HEK293 (cell line): ENCODE results near the gene RBM14.
A peak's percentile ranks its signal among the peaks of the same experiment; 100 is the strongest.

Experiments used
- CTCF ChIA-PET: fragments of 350-600 bp; formaldehyde crosslinking; extraction: SDS; loops from one replicate; lab custom pipeline; 2021; ENCODE audit warnings: antibody characterized with exemption; lab: Yijun Ruan, JAX
- POLR2A ChIA-PET: fragments of 300-600 bp; formaldehyde crosslinking; extraction: SDS; loops from one replicate; lab custom pipeline; 2020; ENCODE audit warnings: antibody characterized with exemption, inconsistent platforms; lab: Yijun Ruan, JAX
- H3K27ac ChIP-seq: fragments of 200-500 bp; sonication (Bioruptor generic); 2 replicates; pipeline ENCODE4 v1.5.1; 2014; ENCODE audit warnings: low read depth, low read length, control low read depth, inconsistent platforms; ENCODE audit errors: extremely low read depth
- H3K36me3 ChIP-seq, 2 experiments: fragments of 200-500 bp in 1 of 2; sonication (Bioruptor generic) in 1 of 2; 1 replicate in 1 of 2; 2 replicates in 1 of 2; pipeline ENCODE4 v1.5.1; 2014 to 2017; ENCODE audit warnings: inconsistent platforms in 2 of 2, low read length in 2 of 2; ENCODE audit not compliant: control insufficient read depth in 2 of 2, insufficient read depth in 1 of 2
- H3K4me1 ChIP-seq: fragments of 200-500 bp; sonication (Bioruptor generic); 2 replicates; pipeline ENCODE4 v1.5.1; 2014; ENCODE audit warnings: mild to moderate bottlenecking, low read length, inconsistent platforms; ENCODE audit not compliant: control insufficient read depth, insufficient read depth
- H3K4me3 ChIP-seq: 2 replicates; pipeline ENCODE4 v1.5.1; 2011; ENCODE audit warnings: low read depth, mild to moderate bottlenecking, control low read depth, low read length, moderate library complexity
- H3K9me3 ChIP-seq: fragments of 200-500 bp; sonication (Bioruptor generic); 2 replicates; pipeline ENCODE4 v1.5.1; 2014; ENCODE audit warnings: low read depth, low read length, inconsistent platforms; ENCODE audit not compliant: control insufficient read depth, insufficient read depth
- GLIS1 ChIP-seq: fragments of 450-650 bp; formaldehyde crosslinking; IDR thresholded peaks from 2 replicates; pipeline ENCODE4 v1.5.1; 2016; ENCODE audit warnings: missing biosample characterization, missing genetic modification characterization
- KLF1 ChIP-seq: fragments of 450-650 bp; formaldehyde crosslinking; IDR thresholded peaks from 2 replicates; pipeline ENCODE4 v1.5.1; 2016; ENCODE audit warnings: missing biosample characterization, missing genetic modification characterization
- KLF17 ChIP-seq: fragments of 450-650 bp; formaldehyde crosslinking; IDR thresholded peaks from 2 replicates; pipeline ENCODE4 v1.5.1; 2016; ENCODE audit warnings: missing biosample characterization, missing genetic modification characterization
- KLF9 ChIP-seq: fragments of 450-650 bp; formaldehyde crosslinking; IDR thresholded peaks from 2 replicates; pipeline ENCODE4 v1.5.1; 2016; ENCODE audit warnings: missing biosample characterization, missing genetic modification characterization, low read depth
- OVOL3 ChIP-seq: fragments of 450-650 bp; formaldehyde crosslinking; IDR thresholded peaks from 2 replicates; pipeline ENCODE4 v1.5.1; 2016; ENCODE audit warnings: missing biosample characterization, missing genetic modification characterization
- REPIN1 ChIP-seq: fragments of 450-650 bp; formaldehyde crosslinking; IDR thresholded peaks from 2 replicates; pipeline ENCODE4 v1.5.1; 2017; ENCODE audit warnings: missing biosample characterization, missing genetic modification characterization, low read depth
- SALL2 ChIP-seq: fragments of 450-650 bp; formaldehyde crosslinking; IDR thresholded peaks from 2 replicates; pipeline ENCODE4 v1.5.0; 2017; ENCODE audit warnings: missing biosample characterization, mild to moderate bottlenecking, missing genetic modification characterization, borderline replicate concordance
- SCRT1 ChIP-seq: fragments of 450-650 bp; formaldehyde crosslinking; IDR thresholded peaks from 2 replicates; pipeline ENCODE4 v1.5.1; 2016; ENCODE audit warnings: missing biosample characterization, missing genetic modification characterization, borderline replicate concordance
- SCRT2 ChIP-seq: fragments of 450-650 bp; formaldehyde crosslinking; IDR thresholded peaks from 2 replicates; pipeline ENCODE4 v1.5.1; 2016; ENCODE audit warnings: missing biosample characterization, missing genetic modification characterization
- SP7 ChIP-seq: fragments of 450-650 bp; formaldehyde crosslinking; IDR thresholded peaks from 2 replicates; pipeline ENCODE4 v1.5.1; 2016; ENCODE audit warnings: missing biosample characterization, missing genetic modification characterization
- ZBTB1 ChIP-seq: fragments of 450-650 bp; formaldehyde crosslinking; IDR thresholded peaks from 2 replicates; pipeline ENCODE4 v1.5.1; 2016; ENCODE audit warnings: missing biosample characterization, missing genetic modification characterization
- ZBTB20 ChIP-seq: fragments of 450-650 bp; formaldehyde crosslinking; IDR thresholded peaks from 2 replicates; pipeline ENCODE4 v1.5.1; 2016; ENCODE audit warnings: missing biosample characterization, missing genetic modification characterization
- ZFHX2 ChIP-seq: fragments of 450-650 bp; formaldehyde crosslinking; conservative IDR thresholded peaks from 2 replicates; pipeline ENCODE4 v1.5.1; 2016; ENCODE audit warnings: missing biosample characterization, missing genetic modification characterization
- ZFP3 ChIP-seq: fragments of 450-650 bp; formaldehyde crosslinking; IDR thresholded peaks from 2 replicates; pipeline ENCODE4 v1.5.1; 2016; ENCODE audit warnings: low read depth, missing biosample characterization, missing genetic modification characterization
- ZIC2 ChIP-seq: fragments of 450-650 bp; formaldehyde crosslinking; IDR thresholded peaks from 2 replicates; pipeline ENCODE4 v1.5.1; 2016; ENCODE audit warnings: missing biosample characterization, missing genetic modification characterization
- ZNF114 ChIP-seq: fragments of 450-650 bp; formaldehyde crosslinking; IDR thresholded peaks from 2 replicates; pipeline ENCODE4 v1.5.0; 2017; ENCODE audit warnings: missing biosample characterization, missing genetic modification characterization
- ZNF248 ChIP-seq: fragments of 450-650 bp; formaldehyde crosslinking; IDR thresholded peaks from 2 replicates; pipeline ENCODE4 v1.5.1; 2017; ENCODE audit warnings: missing biosample characterization, missing genetic modification characterization
- ZNF292 ChIP-seq: fragments of 450-650 bp; formaldehyde crosslinking; IDR thresholded peaks from 2 replicates; pipeline ENCODE4 v1.5.1; 2016; ENCODE audit warnings: low read depth, missing biosample characterization, missing genetic modification characterization, borderline replicate concordance
- ZNF302 ChIP-seq: fragments of 450-650 bp; formaldehyde crosslinking; IDR thresholded peaks from 2 replicates; pipeline ENCODE4 v1.5.1; 2016; ENCODE audit warnings: missing biosample characterization, missing genetic modification characterization, low read depth
- ZNF311 ChIP-seq: fragments of 450-650 bp; formaldehyde crosslinking; IDR thresholded peaks from 2 replicates; pipeline ENCODE4 v1.5.1; 2017; ENCODE audit warnings: missing biosample characterization, missing genetic modification characterization, borderline replicate concordance
- ZNF335 ChIP-seq: fragments of 450-650 bp; formaldehyde crosslinking; conservative IDR thresholded peaks from 2 replicates; pipeline ENCODE4 v1.5.1; 2016; ENCODE audit warnings: missing biosample characterization, missing genetic modification characterization
- ZNF350 ChIP-seq: fragments of 450-650 bp; formaldehyde crosslinking; IDR thresholded peaks from 2 replicates; pipeline ENCODE4 v1.5.0; 2017; ENCODE audit warnings: missing biosample characterization, mild to moderate bottlenecking, missing genetic modification characterization
- ZNF398 ChIP-seq: fragments of 450-650 bp; formaldehyde crosslinking; IDR thresholded peaks from 2 replicates; pipeline ENCODE4 v1.5.1; 2017; ENCODE audit warnings: missing biosample characterization, missing genetic modification characterization
- ZNF423 ChIP-seq: fragments of 450-650 bp; formaldehyde crosslinking; IDR thresholded peaks from 2 replicates; pipeline ENCODE4 v1.5.1; 2016; ENCODE audit warnings: missing biosample characterization, missing genetic modification characterization
- ZNF548 ChIP-seq: fragments of 450-650 bp; formaldehyde crosslinking; IDR thresholded peaks from 2 replicates; pipeline ENCODE4 v1.5.1; 2016; ENCODE audit warnings: missing biosample characterization, missing genetic modification characterization
- ZNF580 ChIP-seq: fragments of 450-650 bp; formaldehyde crosslinking; IDR thresholded peaks from 2 replicates; pipeline ENCODE4 v1.5.1; 2016; ENCODE audit warnings: missing biosample characterization, missing genetic modification characterization
- ZNF624 ChIP-seq: fragments of 450-650 bp; formaldehyde crosslinking; IDR thresholded peaks from 2 replicates; pipeline ENCODE4 v1.5.1; 2017; ENCODE audit warnings: missing biosample characterization, missing genetic modification characterization
- ZNF692 ChIP-seq: fragments of 450-650 bp; formaldehyde crosslinking; IDR thresholded peaks from 2 replicates; pipeline ENCODE4 v1.5.1; 2016; ENCODE audit warnings: missing biosample characterization, missing genetic modification characterization
- ZSCAN5A ChIP-seq: fragments of 450-650 bp; formaldehyde crosslinking; IDR thresholded peaks from 2 replicates; pipeline ENCODE4 v1.5.1; 2016; ENCODE audit warnings: missing biosample characterization, missing genetic modification characterization
- TF ChIP-seq, protein P1 (sequence below): fragments of 450-650 bp; formaldehyde crosslinking; IDR thresholded peaks from 2 replicates; pipeline ENCODE4 v1.5.1; 2016; ENCODE audit warnings: missing biosample characterization, missing genetic modification characterization, borderline replicate concordance

RBM14 gene

GRCh38 chr11:66607126-66607834, 9.2 kb upstream of the RBM14 start:
- no peaks in the 10 kb centered on the region for H3K9me3 ChIP-seq
- CTCF ChIA-PET, result interaction anchor here (0.6 to 1.1 kb wide), 3 partner anchors 29 to 1128 kb away, joined by 3 to 5 read pairs (median 4); partner anchors contain the start of gene PELI3
- POLR2A ChIA-PET, result interaction anchor here (0.6 to 2.9 kb wide), 4 partner anchors 9 to 332 kb away, joined by 3 to 22 read pairs (median 4); partner anchors contain the start of genes RBM14 and RBM4
- H3K27ac ChIP-seq, result no peak overlapping the region
- H3K4me1 ChIP-seq, result peaks cover 2% of the 10 kb centered on the region; the same call in 1 of the 2 replicates
- peaks cover 0 to 42% of the 10 kb centered on the region in 2 experiments; a peak in 1 of 3 replicates for H3K36me3 ChIP-seq
- H3K4me3 ChIP-seq, result no peak overlapping the region
- no peak for TF ChIP-seq ZSCAN5A (tag by site-specific recombination)
- no peak for TF ChIP-seq ZNF248 (tag by site-specific recombination)
- TF ChIP-seq ZNF350 (tag by site-specific recombination), result no peak
- no peak for TF ChIP-seq ZNF292 (tag by site-specific recombination)
- TF ChIP-seq ZNF692, result peak; percentile 54; the same call in 1 of the 2 replicates
- TF ChIP-seq, protein P1, sequence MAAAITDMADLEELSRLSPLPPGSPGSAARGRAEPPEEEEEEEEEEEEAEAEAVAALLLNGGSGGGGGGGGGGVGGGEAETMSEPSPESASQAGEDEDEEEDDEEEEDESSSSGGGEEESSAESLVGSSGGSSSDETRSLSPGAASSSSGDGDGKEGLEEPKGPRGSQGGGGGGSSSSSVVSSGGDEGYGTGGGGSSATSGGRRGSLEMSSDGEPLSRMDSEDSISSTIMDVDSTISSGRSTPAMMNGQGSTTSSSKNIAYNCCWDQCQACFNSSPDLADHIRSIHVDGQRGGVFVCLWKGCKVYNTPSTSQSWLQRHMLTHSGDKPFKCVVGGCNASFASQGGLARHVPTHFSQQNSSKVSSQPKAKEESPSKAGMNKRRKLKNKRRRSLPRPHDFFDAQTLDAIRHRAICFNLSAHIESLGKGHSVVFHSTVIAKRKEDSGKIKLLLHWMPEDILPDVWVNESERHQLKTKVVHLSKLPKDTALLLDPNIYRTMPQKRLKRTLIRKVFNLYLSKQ (tag by site-specific recombination), result no peak
- TF ChIP-seq ZNF548, result peak; percentile 57; the same call in 1 of the 2 replicates
- peak; percentile 48 for TF ChIP-seq ZIC2 (tag by site-specific recombination)
- no peak for TF ChIP-seq ZNF580 (tag by site-specific recombination)
- TF ChIP-seq ZBTB20 (tag by site-specific recombination), result no peak
- TF ChIP-seq ZNF624, result no peak
- TF ChIP-seq ZNF114 (tag by site-specific recombination), result no peak
- no peak for TF ChIP-seq ZFP3 (tag by site-specific recombination)
- TF ChIP-seq ZFHX2 (tag by site-specific recombination), result 0 out of 2 replicates have a peak, but pooled peaks have one; percentile 8
- no peak for TF ChIP-seq KLF1 (tag by site-specific recombination)
- no peak for TF ChIP-seq REPIN1 (tag by site-specific recombination)
- TF ChIP-seq KLF9 (tag by site-specific recombination), result no peak
- no peak for TF ChIP-seq SCRT1 (tag by site-specific recombination)
- no peak for TF ChIP-seq ZNF302 (tag by site-specific recombination)
- no peak for TF ChIP-seq ZBTB1 (tag by site-specific recombination)
- TF ChIP-seq ZNF311 (tag by site-specific recombination), result no peak
- TF ChIP-seq ZNF335 (tag by site-specific recombination), result no peak
- no peak for TF ChIP-seq SP7 (tag by site-specific recombination)
- no peak for TF ChIP-seq OVOL3 (tag by site-specific recombination)
- TF ChIP-seq GLIS1 (tag by site-specific recombination), result peak; percentile 8; the same call in 1 of the 2 replicates
- no peak for TF ChIP-seq ZNF423 (tag by site-specific recombination)
- TF ChIP-seq ZNF398 (tag by site-specific recombination), result no peak
- TF ChIP-seq SALL2 (tag by site-specific recombination), result no peak
- no peak for TF ChIP-seq KLF17 (tag by site-specific recombination)
- TF ChIP-seq SCRT2 (tag by site-specific recombination), result no peak
